Activated naive CD4-positive, alpha-beta T cell treated with anti-CD3 and anti-CD28 coated beads, Interleukin-2, amount 50 U/mL, for 24 hours (primary cell): Measurements from ENCODE around the gene CLEC12A.
A peak's percentile ranks its signal among the peaks of the same experiment; 100 is the strongest.
"Not testable (repeated sequence)": the region's sequence is repeated elsewhere in the genome, so short reads cannot be mapped to it uniquely, and the experiment has no call there.

Experiments used
- H3K27ac Mint-ChIP-seq: one replicate; pipeline ENCODE4 v1.8.0; 2021; ENCODE audit warnings: mild to moderate bottlenecking, mixed read lengths
- H3K27me3 Mint-ChIP-seq: one replicate; pipeline ENCODE4 v1.8.0; 2021; ENCODE audit warnings: mixed read lengths
- H3K36me3 Mint-ChIP-seq: one replicate; pipeline ENCODE4 v1.8.0; 2021; ENCODE audit warnings: mixed read lengths
- H3K4me1 Mint-ChIP-seq: one replicate; pipeline ENCODE4 v1.8.0; 2021; ENCODE audit warnings: mixed read lengths
- H3K4me3 Mint-ChIP-seq: one replicate; pipeline ENCODE4 v1.8.0; 2021; ENCODE audit warnings: mild to moderate bottlenecking, mixed read lengths
- H3K9me3 Mint-ChIP-seq: one replicate; pipeline ENCODE4 v1.8.0; 2021; ENCODE audit warnings: mixed read lengths

The CLEC12A gene

GRCh38 chr12:9951026-9951675 lies 20.1 kb upstream of the CLEC12A start:
- H3K27me3 Mint-ChIP-seq = no peaks in the 10 kb centered on the region
- H3K27ac Mint-ChIP-seq = peak overlapping the region; percentile 36
- peaks cover 50% of the 10 kb centered on the region for H3K4me1 Mint-ChIP-seq
- no peaks in the 10 kb centered on the region for H3K9me3 Mint-ChIP-seq
- peak overlapping the region; percentile 30 for H3K4me3 Mint-ChIP-seq
- H3K36me3 Mint-ChIP-seq = no peaks in the 10 kb centered on the region

- not testable (repeated sequence) for H3K9me3 Mint-ChIP-seq, H3K27ac Mint-ChIP-seq, H3K4me3 Mint-ChIP-seq, H3K36me3 Mint-ChIP-seq, H3K27me3 Mint-ChIP-seq
- peaks cover 63% of the 10 kb centered on the region for H3K4me1 Mint-ChIP-seq
Observed at GRCh38 chr12:9952954-9953729, 18.1 kb upstream of the CLEC12A start.

GRCh38 chr12:9957834-9958233 lies 13.4 kb upstream of the CLEC12A start:
- no peaks in the 10 kb centered on the region for H3K27me3 Mint-ChIP-seq
- H3K4me3 Mint-ChIP-seq = no peak overlapping the region
- H3K36me3 Mint-ChIP-seq = no peaks in the 10 kb centered on the region
- H3K9me3 Mint-ChIP-seq = no peaks in the 10 kb centered on the region
- H3K27ac Mint-ChIP-seq = no peak overlapping the region
- peaks cover 45% of the 10 kb centered on the region for H3K4me1 Mint-ChIP-seq

DNA sequence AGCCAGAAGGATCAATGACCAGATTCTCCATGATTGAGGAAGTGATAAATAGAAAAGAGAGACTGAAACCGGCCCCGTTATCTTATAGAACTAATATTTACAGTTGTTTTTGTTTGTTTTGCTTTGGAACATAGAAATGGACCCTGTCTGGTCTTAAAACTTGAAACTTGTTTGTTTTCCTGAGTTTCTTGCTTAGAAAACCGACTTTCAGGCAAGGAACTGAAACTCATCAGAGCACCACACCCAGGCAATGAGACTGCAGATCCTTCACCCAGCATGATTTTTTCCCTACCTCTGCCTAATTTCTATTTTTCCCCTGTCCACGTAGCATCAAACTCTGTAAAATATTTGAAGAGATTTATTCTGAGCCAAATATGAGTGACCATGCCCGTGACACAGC lies 10.6 kb upstream of the CLEC12A start:
- Mint-ChIP-seq H3K4me3 (no peak overlapping the region), H3K36me3 (no peaks in the 10 kb centered on the region), H3K27me3 (no peaks in the 10 kb centered on the region), H3K9me3 (no peaks in the 10 kb centered on the region), H3K27ac (no peak overlapping the region), H3K4me1 (peaks cover 43% of the 10 kb centered on the region)

GRCh38 chr12:9961106-9961505 lies 10.1 kb upstream of the CLEC12A start:
- Mint-ChIP-seq H3K27ac (no peak overlapping the region), H3K36me3 (no peaks in the 10 kb centered on the region), H3K4me1 (peaks cover 38% of the 10 kb centered on the region), H3K27me3 (no peaks in the 10 kb centered on the region), H3K4me3 (no peak overlapping the region), H3K9me3 (no peaks in the 10 kb centered on the region)

DNA sequence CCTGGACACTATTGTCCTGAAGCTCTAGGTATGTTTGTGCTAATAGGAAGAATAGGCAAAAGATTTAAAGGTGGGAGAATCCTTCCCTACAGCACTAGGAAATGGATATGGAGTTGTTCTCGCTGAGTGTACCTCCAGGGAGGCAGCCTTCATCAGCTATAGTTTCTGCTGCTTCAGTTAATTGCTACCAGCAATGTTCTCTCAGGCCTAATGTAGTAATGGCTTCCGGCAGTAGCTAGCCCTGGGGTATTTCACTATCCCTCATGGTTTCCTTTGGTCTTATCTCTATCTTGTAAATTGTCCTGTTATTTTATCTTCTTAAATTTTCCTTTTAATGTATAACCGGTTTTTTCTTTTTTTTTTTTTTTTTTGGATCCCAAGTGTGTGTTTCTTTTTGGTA lies 9.3 kb upstream of the CLEC12A start:
- H3K27ac Mint-ChIP-seq = no peak overlapping the region
- H3K4me1 Mint-ChIP-seq = peaks cover 30% of the 10 kb centered on the region
- H3K27me3 Mint-ChIP-seq = no peaks in the 10 kb centered on the region
- H3K4me3 Mint-ChIP-seq = no peak overlapping the region
- H3K36me3 Mint-ChIP-seq = no peaks in the 10 kb centered on the region
- no peaks in the 10 kb centered on the region for H3K9me3 Mint-ChIP-seq

DNA sequence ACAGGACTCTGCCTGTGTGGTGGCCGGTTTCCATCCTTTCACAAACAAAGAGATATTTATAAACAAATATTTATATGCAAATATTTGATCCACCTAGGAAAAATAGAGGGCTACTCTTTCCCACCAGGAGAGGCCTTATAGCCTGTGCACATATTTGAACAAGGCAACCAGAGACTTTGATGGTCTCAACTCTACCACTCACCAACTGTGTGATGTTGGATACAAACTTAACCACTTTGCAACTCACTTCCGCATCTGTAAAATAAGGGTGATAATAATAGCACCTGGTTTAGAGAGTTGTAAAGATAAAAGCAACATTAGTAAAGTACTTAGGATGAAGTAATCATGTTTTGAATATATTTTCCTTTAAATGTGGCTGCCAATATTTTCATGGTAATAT lies 1.5 kb upstream of the CLEC12A start:
- H3K36me3 Mint-ChIP-seq = no peaks in the 10 kb centered on the region
- H3K4me3 Mint-ChIP-seq = no peak overlapping the region
- H3K4me1 Mint-ChIP-seq = no peaks in the 10 kb centered on the region

DNA sequence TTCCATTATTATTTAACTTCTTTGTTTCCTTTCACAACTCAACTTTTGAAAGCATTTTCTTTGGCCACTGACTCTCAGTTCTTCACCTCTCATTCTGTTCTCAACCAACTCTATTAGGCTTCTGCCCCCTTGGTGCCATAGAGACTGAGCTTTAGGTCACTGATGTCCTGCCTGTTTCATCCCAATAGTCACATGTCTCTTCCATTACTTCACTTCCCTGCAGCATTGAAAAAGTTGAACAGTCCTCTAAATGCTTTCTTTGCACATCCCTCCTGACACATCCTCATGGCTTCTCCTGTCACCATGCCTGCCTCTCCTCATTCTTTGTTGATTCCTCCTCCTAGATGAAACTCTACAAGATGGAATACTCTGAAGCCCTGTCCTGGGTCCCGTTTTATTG lies 2.7 kb downstream of the CLEC12A start:
- Mint-ChIP-seq H3K4me3 (no peak overlapping the region), H3K36me3 (peaks cover 2% of the 10 kb centered on the region), H3K27me3 (peaks cover 1% of the 10 kb centered on the region), H3K27ac (no peak overlapping the region), H3K9me3 (no peaks in the 10 kb centered on the region), H3K4me1 (no peaks in the 10 kb centered on the region)

More for the DNA sequence above, 1.5 kb upstream of the CLEC12A start:
- no peaks in the 10 kb centered on the region for H3K27me3 Mint-ChIP-seq
- no peak overlapping the region for H3K27ac Mint-ChIP-seq
- no peaks in the 10 kb centered on the region for H3K9me3 Mint-ChIP-seq

- not testable (repeated sequence) for H3K27me3 Mint-ChIP-seq, H3K27ac Mint-ChIP-seq, H3K36me3 Mint-ChIP-seq, H3K4me3 Mint-ChIP-seq, H3K9me3 Mint-ChIP-seq, H3K4me1 Mint-ChIP-seq
Observed at GRCh38 chr12:9974731-9975130, 3.5 kb downstream of the CLEC12A start.

- H3K4me3 Mint-ChIP-seq = no peak overlapping the region
- H3K27me3 Mint-ChIP-seq = peaks cover 1% of the 10 kb centered on the region
Observed at GRCh38 chr12:9975614-9976013, 4.4 kb downstream of the CLEC12A start.

DNA sequence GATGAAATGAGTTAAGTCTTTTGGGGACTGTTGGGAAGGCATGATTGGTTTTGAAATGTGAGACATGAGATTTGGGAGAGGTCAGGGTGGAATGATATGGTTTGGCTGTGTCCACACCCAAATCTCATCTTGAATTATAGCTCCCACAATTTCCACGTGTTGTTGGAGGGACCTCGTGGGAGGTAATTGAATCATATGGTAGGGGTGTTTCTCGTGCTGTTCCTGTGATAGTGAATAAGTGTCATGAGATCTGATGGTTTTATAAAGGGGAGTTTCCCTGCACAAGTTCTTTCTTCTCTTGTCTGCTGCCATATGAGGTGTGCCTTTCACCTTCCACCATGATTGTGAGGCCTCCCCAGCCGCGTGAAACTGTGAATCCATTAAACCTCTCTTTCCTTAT lies 5.4 kb downstream of the CLEC12A start:
- not testable (repeated sequence) for H3K36me3 Mint-ChIP-seq, H3K4me3 Mint-ChIP-seq, H3K27me3 Mint-ChIP-seq, H3K4me1 Mint-ChIP-seq, H3K27ac Mint-ChIP-seq, H3K9me3 Mint-ChIP-seq

More at GRCh38 chr12:9975614-9976013, 4.4 kb downstream of the CLEC12A start:
- no peaks in the 10 kb centered on the region for H3K4me1 Mint-ChIP-seq
- peaks cover 4% of the 10 kb centered on the region for H3K36me3 Mint-ChIP-seq
- no peak overlapping the region for H3K27ac Mint-ChIP-seq
- H3K9me3 Mint-ChIP-seq = no peaks in the 10 kb centered on the region

DNA sequence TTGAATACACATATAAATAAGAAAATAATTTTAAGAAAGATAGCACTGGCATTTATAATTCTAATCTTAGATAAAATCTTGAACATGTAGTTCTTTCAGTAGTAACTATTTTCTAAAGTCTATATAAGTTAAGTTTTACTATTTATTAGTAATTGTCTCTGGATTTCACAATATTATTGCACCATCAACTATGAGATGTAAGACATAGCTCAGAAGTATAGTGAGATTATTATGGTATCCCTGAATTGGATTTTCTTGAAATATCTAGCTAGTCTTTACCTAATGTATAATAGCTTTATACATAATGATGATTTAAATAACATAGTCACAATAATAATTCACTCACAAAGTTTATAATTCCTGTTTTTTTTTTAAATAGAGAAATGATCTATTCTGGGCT lies 6.7 kb downstream of the CLEC12A start:
- no peak overlapping the region for H3K4me3 Mint-ChIP-seq
- H3K36me3 Mint-ChIP-seq = peaks cover 4% of the 10 kb centered on the region
- peaks cover 1% of the 10 kb centered on the region for H3K27me3 Mint-ChIP-seq
- H3K9me3 Mint-ChIP-seq = no peaks in the 10 kb centered on the region
- H3K27ac Mint-ChIP-seq = no peak overlapping the region
- no peaks in the 10 kb centered on the region for H3K4me1 Mint-ChIP-seq

GRCh38 chr12:9980126-9980525 lies 8.9 kb downstream of the CLEC12A start:
- Mint-ChIP-seq H3K4me1 (no peaks in the 10 kb centered on the region), H3K27ac (no peak overlapping the region), H3K36me3 (peaks cover 4% of the 10 kb centered on the region), H3K27me3 (peaks cover 1% of the 10 kb centered on the region), H3K9me3 (no peaks in the 10 kb centered on the region), H3K4me3 (no peak overlapping the region)

- peaks cover 11% of the 10 kb centered on the region for H3K27me3 Mint-ChIP-seq
- no peak overlapping the region for H3K27ac Mint-ChIP-seq
- no peaks in the 10 kb centered on the region for H3K9me3 Mint-ChIP-seq
- H3K4me3 Mint-ChIP-seq = no peak overlapping the region
- H3K36me3 Mint-ChIP-seq = no peaks in the 10 kb centered on the region
- H3K4me1 Mint-ChIP-seq = no peaks in the 10 kb centered on the region
Observed at GRCh38 chr12:9991876-9992275, 20.7 kb downstream of the CLEC12A start.

GRCh38 chr12:9992296-9992695 lies 21.1 kb downstream of the CLEC12A start:
- H3K4me3 Mint-ChIP-seq = no peak overlapping the region
- H3K36me3 Mint-ChIP-seq = no peaks in the 10 kb centered on the region
- no peaks in the 10 kb centered on the region for H3K9me3 Mint-ChIP-seq
- peaks cover 11% of the 10 kb centered on the region for H3K27me3 Mint-ChIP-seq
- H3K27ac Mint-ChIP-seq = no peak overlapping the region
- no peaks in the 10 kb centered on the region for H3K4me1 Mint-ChIP-seq

GRCh38 chr12:9999016-9999415 lies 27.8 kb downstream of the CLEC12A start, which contains the start of gene CLEC1B:
CLEC1B (minus strand) TSS chr12:9999121; CDS start chr12:9999100, 21 bp downstream.
- Mint-ChIP-seq H3K4me3 (no peak within 1 kb of the TSS), H3K27ac (no peak within 1 kb of the TSS), H3K4me1 (no peaks in the 10 kb centered on the region), H3K27me3 (peaks cover 2% of the 10 kb centered on the region), H3K36me3 (no peaks in the 10 kb centered on the region), H3K9me3 (no peaks in the 10 kb centered on the region)
